PC-9 (cell line): ENCODE data around the gene ADAMTS2.

Experiments used
- EZH2 ChIP-seq: fragments of 200-600 bp; sonication (generic); IDR thresholded peaks from 2 replicates; pipeline ENCODE4 v1.8.0; 2017; ENCODE audit warnings: antibody characterized with exemption, low read depth
- TF ChIP-seq, protein P1 (sequence below): fragments of 200-600 bp; sonication (generic); conservative IDR thresholded peaks from 2 replicates; pipeline ENCODE4 v1.6.1; 2017; ENCODE audit warnings: mixed run types, antibody characterized with exemption, mild to moderate bottlenecking, moderate library complexity

GRCh38 chr5:179342577-179342976, 2.7 kb downstream of the ADAMTS2 start:
- no peak for TF ChIP-seq EZH2
- TF ChIP-seq, protein P1, sequence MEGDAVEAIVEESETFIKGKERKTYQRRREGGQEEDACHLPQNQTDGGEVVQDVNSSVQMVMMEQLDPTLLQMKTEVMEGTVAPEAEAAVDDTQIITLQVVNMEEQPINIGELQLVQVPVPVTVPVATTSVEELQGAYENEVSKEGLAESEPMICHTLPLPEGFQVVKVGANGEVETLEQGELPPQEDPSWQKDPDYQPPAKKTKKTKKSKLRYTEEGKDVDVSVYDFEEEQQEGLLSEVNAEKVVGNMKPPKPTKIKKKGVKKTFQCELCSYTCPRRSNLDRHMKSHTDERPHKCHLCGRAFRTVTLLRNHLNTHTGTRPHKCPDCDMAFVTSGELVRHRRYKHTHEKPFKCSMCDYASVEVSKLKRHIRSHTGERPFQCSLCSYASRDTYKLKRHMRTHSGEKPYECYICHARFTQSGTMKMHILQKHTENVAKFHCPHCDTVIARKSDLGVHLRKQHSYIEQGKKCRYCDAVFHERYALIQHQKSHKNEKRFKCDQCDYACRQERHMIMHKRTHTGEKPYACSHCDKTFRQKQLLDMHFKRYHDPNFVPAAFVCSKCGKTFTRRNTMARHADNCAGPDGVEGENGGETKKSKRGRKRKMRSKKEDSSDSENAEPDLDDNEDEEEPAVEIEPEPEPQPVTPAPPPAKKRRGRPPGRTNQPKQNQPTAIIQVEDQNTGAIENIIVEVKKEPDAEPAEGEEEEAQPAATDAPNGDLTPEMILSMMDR, result no peak
